ENCODE results near the gene TBX2.

TBX2 gene

DNA sequence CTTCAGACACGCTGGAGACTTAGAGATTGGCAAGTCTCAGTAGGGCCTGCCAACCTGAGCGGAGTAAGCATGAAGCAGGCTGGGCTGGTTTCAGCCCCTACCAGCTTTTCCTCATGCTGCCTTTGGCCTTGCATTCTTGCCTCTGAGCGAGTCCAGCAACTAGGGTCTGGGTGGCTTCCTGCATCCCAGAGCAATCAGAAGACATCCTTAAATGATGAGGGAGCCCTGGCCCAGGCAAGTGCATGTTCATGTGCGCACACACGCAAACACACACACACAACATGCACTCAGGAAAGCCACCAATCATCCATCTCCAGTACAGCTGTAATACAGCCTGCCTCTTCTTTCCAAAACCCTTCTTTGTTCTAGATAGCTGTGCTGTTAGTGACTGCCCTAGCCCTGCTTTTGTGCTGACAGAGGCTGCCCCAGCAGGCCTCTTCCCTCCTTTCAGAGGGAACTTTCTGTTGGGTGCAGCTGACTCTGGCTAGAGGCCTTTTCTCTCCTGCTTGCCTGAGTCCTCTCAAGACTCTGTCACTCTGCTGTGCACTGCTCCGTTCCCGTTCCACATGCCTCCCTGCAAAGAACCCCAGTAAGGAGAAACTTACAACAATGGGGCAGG, 30.7 kb upstream of the TBX2 start:
- DNase-seq (ENCODE audit: low spot score) = no peak

- DNase-seq (ENCODE audit: low spot score) = no peak
Observed at GRCh38 chr17:61369751-61370150, 29.9 kb upstream of the TBX2 start.

DNA sequence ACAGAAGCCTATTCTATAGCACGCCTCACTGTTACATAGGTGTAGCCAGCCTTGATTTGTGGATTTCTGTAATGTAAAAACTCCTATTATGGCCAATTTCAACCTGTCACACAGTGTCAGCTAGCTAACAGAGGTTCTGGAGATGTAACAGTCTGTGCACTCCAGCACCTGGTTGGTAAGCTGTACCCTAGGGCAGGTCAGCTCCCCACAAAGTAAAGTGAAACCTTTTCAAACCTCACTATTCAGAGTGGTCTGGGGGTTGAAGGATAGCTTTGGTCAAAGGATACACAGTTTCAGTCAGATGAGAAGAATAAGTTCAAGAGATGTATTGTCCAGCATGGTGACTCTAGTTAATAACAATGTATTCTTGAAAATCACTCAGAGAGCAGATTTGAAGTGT, 28.5 kb upstream of the TBX2 start:
- DNase-seq (ENCODE audit: low spot score) = no peak

GRCh38 chr17:61371606-61372005, 28.0 kb upstream of the TBX2 start:
- DNase-seq (ENCODE audit: low spot score) = no peak

DNA sequence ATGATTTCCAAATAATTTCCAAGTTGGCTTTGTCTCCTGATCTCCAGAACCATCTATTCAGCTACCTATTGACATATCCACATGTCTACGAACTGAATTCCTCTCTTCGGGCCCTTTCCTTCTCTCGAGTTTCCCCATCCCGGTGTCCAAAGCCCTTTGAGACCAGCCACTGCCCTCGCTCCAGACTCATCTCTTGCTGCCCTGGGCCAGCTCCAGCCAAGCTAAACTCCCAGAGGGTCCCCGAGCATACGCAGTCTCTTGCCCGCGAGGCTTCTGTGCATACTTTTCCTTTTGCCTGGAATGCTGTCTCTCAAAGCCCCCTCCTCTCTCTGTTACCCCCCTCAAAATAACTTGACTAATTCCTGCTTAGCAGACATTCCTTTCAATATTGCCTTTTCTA, 27.2 kb upstream of the TBX2 start:
- no peak for DNase-seq (ENCODE audit: low spot score)

DNA sequence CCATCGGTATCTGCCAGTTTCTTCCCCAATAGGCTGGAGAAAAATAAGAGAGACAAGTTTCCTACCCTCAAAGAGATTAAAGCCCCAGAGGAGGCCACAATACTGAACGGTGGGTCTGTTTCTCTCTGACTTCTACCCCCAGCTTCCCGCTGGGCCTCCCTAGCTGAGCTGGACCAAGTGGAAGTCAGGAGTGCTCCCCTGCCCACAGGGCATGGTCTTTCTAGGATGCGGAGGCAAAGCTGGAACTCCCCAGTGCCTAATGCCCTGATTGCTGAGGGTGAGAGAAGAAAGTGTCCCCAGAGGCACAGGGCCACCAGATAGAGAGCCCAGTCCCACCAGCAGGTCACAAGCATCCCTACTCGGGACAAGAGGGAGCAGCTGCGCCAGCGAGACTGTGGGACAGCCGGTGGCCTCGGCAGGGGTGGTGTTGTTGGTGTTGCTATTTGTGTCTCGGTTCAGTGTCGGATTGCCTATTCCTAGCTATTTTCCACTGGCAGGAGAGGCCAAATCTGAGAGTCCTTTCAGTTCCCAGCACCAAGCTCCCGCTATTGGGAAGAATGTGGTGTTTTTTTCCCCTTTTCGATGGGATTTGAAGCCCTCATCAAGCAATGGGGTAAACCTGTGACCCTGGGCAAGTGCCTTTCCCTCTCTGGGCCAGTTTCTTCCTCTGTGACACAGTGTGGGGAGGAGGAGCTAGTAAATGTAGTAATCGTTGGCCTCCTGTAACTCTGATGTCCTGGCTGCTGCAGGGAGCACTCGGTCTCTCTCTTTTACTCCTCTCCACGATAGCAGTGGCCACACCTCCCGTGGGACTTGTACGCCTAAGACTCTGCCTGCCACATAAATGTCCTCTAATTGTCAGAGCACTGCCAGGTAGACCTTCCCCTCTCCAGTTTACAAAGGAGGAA, 22.5 kb upstream of the TBX2 start:
- no peak for DNase-seq (ENCODE audit: low spot score)

DNA sequence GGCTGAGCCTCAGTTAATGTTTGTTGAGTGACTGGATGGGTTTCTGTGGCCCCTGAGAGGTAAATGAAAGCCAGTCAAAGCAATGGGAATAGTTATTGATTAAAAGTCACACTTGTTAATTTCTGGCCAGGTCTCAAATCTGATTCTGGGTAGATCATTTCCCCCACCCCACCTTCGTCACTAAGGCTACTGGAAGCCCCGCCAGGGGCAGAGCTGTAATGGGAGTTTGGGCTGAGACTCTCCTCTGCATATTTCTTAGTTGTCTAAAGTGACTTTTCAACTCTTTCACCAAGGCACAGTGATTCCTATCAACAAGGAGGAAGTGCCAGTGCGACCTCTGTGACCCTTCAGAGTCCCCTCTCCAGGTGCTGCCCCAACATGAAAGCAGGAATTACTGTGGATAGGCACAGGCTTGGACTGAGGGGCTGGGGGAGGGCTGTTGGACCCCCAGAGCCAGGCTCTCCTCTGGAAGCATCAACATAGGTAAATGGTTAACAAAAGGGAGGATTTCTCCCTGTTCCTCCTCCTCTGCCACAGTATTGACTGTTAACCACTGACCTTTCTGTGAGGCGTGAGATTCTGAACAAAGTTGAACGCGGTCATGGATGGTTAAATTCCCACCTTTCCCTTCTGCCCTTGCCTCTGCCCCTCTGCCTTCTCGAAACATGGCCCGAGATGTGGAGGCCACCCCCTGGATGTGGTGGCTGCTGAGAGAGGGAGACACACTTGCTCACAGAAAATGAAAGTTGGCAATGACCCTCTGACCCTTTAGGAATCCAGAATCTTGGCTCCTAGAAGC, 20.8 kb upstream of the TBX2 start:
- DNase-seq (ENCODE audit: low spot score) = no peak

GRCh38 chr17:61379457-61380216, 20.0 kb upstream of the TBX2 start:
- DNase-seq (ENCODE audit: low spot score) = no peak

DNA sequence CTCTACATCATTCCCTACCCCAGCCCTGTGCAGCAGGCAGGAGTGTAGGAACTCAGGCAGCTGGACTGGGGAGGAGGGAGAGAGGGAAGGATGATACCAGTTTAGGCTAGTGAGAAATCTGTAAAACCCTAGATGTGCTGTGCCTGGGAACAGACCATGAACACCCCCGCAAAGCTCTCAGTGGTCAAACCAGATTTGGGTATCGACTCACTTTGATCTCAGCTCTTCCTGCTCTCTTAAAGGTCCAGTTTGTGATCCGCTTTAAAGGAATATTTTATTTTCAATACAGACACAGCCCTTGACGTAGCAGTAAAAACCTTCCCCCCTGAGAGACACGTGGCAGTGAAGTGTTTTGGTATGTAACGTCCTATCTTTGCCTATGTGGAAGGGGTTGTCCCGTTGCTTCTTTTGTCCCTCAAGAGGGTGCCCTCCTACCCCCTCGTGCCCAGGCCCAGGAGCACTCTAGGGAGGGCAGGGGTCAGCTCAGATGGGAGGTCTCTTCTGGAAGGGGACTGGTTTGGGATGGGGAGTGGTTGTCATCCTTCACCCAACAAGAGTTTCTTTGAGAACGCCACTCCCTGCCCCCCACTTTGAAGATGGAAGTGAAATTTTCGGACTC, 19.3 kb upstream of the TBX2 start:
- no peak for DNase-seq (ENCODE audit: low spot score)

GRCh38 chr17:61380836-61381525, 18.7 kb upstream of the TBX2 start:
- no peak for DNase-seq (ENCODE audit: low spot score)

GRCh38 chr17:61381537-61381936, 18.1 kb upstream of the TBX2 start:
- DNase-seq (ENCODE audit: low spot score) = no peak

GRCh38 chr17:61382796-61383688, 16.6 kb upstream of the TBX2 start:
- no peak for DNase-seq (ENCODE audit: low spot score)

DNA sequence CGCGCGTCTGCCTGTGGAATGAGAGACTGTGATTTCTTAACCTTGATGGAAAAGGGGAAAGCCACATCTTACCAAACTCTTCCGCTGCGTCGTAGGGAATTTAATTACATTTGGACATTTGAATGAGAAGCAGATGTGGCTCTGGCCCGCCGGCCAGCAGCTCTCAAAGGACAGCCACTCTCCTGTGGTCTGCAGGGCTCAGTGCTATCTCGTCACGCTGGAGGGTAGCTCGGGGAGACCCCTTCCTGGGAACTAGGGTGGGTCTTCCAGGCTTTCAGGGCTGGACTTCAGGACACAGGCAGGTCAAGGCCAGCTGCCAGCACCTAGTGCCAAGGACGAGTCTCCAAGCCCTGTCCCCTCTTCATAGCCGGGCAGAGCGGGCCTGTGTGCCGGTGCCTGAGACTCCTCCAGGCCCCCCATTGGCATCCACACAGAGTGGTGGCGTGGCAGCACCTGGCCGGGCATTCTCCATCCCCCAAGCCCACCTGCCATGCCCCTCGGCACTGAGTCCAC, 15.9 kb upstream of the TBX2 start:
- no peak for DNase-seq (ENCODE audit: low spot score)

DNA sequence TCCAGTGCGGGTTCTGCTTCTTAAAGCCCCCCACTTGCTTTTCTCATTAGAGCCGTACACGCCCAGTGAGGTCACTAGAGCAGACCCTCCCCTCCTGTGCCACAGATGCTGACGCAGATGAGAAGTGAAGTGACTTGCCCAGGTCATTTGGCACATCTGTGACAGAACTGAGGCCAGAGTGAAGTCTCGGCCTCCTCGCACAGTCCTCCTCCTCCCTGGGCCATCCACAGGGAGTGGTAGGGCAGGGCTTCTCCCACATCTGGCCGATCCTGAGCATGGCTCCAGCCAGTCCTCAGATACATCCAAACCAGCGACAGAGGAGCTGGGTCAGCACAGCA, 15.3 kb upstream of the TBX2 start:
- no peak for DNase-seq (ENCODE audit: low spot score)

- DNase-seq (ENCODE audit: low spot score) = no peak
Observed at GRCh38 chr17:61384692-61385576, 14.7 kb upstream of the TBX2 start.

DNA sequence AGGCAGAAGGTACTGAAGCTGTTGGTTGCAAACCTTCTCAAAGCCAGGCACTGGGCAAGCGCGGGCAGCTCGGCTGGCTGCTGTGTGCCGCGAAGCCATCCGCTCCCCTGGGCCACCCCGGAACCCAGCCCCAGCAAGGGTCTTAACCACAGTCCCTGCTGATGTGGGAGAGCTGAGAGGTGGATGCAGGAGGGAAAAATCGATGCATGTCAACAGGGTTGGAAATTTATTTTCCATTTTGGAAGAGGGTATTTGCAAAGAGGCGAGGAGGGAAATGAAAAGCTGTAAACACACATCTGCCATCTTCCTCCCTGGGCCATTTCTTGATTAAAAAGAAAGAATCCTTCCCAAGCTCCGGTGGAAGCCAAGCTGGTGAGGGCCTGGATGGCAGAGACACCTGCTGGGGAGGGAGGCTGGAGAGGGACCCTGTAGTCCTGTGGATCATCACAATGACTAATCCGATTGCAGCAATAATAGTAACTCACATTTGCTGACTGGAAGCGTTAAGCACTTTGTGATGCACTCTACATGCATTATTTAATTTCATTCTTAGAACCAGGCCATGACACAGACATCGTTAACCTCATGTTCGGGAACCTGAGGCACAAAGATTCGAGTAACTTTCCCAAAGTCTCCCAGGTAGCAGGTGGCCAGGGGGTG, 13.9 kb upstream of the TBX2 start:
- DNase-seq (ENCODE audit: low spot score) = no peak

DNA sequence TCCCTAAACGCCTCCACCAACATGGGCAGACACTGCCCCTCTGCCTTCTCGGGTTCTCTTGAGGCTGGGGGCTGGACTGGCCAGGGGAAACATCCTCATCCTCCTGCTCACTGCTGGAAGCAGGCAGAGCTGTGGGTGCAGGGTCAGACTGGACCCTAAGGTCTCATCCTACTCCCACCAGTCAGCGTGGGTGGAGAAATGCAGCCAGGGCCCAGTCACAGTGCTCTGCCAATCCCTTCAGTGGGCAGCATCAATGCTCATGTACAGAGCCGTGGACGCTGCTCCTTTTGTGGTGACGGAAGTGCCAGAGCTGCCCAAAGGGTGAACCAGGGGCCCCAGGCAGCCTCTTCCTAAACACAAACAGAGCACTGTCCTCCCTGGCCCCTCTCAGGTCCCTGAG, 13.4 kb upstream of the TBX2 start:
- DNase-seq (ENCODE audit: low spot score) = no peak

DNA sequence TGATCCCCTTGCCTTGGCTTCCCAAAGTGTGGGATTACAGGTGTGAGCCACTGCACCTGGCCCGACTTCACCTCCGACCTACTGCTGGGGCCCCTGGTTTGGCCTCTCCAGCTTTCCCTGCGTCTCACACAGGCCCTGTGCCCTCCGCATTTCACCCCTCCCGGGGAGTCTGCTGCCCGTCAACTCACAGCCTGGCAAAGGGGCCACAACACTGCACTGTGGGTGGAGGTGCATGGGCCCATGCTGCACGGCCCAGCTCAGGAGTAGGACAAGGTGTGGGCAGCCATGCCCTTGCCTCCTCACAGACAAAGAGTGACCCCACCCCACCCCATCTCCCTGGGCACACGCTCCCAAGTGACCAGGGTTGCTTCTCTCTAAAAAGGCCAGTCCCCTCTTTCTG, 12.6 kb upstream of the TBX2 start:
- no peak for DNase-seq (ENCODE audit: low spot score)
